Stimulated activated CD4-positive, alpha-beta T cell treated with anti-CD3 and anti-CD28 coated beads, Interleukin-12 subunit alpha, Interleukin-12 subunit beta, amount 100 ng/mL, for 48 hours (primary cell): Measurements from ENCODE around the gene NBPF11.
"Not testable (repeated sequence)": the region's sequence is repeated elsewhere in the genome, so short reads cannot be mapped to it uniquely, and the experiment has no call there.

Experiments used
- DNase-seq, 3 donors: peaks; one replicate each; pipeline ENCODE4 v3.0.0-alpha.2; 2020; ENCODE audit warnings: low read depth in 2 of 3, low spot score in 1 of 3

The NBPF11 gene

GRCh38 chr1:148150014-148150413 lies 2.1 kb downstream of the NBPF11 start:
- DNase-seq, result not testable (repeated sequence)

DNA sequence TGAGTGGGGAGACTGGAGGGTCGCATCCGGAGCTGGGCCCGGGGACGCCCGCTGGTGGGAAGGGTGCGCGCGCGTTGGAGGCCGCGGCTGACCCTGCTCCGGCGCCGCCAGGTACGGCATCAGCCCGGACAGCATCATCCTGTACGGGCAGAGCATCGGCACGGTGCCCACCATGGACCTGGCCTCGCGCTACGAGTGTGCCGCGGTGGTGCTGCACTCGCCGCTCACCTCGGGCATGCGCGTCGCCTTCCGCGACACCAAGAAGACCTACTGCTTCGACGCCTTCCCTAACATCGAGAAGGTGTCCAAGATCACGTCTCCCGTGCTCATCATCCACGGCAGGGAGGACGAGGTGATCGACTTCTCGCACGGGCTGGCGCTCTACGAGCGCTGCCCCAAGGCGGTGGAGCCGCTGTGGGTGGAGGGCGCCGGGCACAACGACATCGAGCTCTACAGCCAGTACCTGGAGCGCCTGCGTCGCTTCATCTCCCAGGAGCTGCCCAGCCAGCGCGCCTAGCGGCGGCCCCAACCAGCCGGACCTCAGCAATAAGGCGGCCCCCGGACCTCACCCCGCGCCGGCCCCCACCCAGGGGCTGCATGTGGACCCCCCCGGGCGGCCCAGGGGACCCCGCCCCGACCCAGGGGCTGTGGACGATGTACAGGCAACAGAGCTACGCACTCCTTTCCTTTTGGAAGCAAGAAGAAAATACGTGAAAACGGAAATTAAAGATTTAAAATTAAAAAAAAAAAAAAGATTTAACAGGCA lies 2.8 kb downstream of the NBPF11 start:
- DNase-seq, result not testable (repeated sequence)

- DNase-seq, result not testable (repeated sequence)
Measured at GRCh38 chr1:148147052-148147838, 4.8 kb downstream of the NBPF11 start.

GRCh38 chr1:148146191-148146997 lies 5.7 kb downstream of the NBPF11 start:
- DNase-seq, result not testable (repeated sequence)

DNA sequence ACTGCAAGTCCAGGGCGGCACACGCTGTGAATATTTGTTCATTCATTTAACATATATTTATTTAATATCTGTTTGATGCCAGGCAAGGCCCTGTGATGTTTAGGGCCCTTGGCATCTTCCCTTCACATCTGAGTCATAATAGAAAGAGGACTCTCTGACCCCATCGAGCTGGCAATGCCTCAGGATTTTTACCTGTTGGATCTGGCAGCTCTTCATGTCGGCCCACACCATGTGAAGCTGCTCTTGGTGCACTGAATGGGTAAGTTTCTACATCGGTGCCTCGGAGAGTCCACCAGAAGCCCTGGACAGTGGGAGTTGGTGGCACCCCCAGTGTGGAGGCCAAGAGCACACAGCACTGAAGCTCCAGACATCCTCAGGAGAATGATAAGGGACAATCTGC lies 8.9 kb downstream of the NBPF11 start:
- not testable (repeated sequence) for DNase-seq

DNA sequence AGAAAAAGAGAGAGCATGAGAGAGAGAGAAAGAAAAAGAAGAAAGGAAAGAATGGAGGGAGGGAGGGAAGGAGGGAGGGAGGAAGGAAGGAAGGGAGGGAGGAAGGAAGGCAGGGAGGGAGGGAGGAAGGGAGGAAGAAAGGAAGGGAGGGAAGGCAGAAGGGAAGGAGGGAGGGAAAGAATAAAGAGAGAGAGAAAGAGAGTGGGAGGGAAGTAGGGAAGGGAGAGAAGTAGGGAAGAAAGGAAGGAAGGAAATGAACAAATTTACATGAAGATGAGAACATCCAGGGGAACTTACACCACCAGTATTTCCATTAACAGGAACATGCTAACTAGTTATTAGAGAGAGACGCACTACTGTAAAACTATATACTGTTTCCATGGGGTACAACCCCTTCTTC lies 10.1 kb downstream of the NBPF11 start:
- DNase-seq, result not testable (repeated sequence)

GRCh38 chr1:148138606-148139005 lies 13.5 kb downstream of the NBPF11 start:
- DNase-seq, result not testable (repeated sequence)

DNA sequence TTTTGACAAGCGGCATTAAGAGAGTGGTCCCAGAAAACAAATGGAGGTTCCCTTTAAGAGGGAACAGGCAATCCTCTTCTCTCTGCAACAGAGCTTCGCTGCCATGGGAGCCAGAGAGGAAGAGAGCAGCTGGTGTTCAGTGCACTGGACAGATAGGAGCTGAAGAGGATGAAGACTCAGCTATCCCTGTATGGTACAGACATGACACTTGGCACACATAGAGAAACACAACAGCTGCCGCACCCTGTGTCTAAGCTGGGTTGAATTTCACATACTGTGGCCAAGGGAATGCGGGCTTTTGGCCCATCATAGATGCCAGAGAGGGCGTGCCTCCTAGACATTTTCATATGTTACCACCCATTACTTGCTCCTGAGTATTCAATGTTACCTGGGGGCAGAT lies 29.7 kb downstream of the NBPF11 start:
- not testable (repeated sequence) for DNase-seq

GRCh38 chr1:148120395-148120794 lies 31.7 kb downstream of the NBPF11 start:
- not testable (repeated sequence) for DNase-seq

GRCh38 chr1:148095732-148096131 lies 56.3 kb downstream of the NBPF11 start:
- not testable (repeated sequence) for DNase-seq

GRCh38 chr1:148086196-148086595 lies 65.9 kb downstream of the NBPF11 start:
- not testable (repeated sequence) for DNase-seq

DNA sequence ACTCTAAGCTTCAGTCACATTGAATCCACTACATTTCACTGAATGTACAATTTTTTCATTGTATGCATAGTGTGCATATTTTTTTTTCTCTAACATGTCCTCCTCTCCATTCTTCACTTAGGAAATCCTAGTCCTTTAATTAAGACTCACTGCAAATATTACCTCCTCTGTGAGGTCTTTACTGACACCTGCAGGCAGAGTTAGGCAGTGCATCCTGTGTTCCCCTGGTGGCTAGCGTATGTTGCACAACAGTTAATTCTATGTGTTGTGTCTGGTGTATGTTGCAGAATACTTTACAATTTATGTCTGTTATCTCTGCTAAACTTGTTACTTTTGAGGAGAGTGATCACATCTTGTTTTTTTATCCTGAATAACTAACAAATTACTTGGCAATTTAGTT lies 70.9 kb downstream of the NBPF11 start:
- DNase-seq, result not testable (repeated sequence)

DNA sequence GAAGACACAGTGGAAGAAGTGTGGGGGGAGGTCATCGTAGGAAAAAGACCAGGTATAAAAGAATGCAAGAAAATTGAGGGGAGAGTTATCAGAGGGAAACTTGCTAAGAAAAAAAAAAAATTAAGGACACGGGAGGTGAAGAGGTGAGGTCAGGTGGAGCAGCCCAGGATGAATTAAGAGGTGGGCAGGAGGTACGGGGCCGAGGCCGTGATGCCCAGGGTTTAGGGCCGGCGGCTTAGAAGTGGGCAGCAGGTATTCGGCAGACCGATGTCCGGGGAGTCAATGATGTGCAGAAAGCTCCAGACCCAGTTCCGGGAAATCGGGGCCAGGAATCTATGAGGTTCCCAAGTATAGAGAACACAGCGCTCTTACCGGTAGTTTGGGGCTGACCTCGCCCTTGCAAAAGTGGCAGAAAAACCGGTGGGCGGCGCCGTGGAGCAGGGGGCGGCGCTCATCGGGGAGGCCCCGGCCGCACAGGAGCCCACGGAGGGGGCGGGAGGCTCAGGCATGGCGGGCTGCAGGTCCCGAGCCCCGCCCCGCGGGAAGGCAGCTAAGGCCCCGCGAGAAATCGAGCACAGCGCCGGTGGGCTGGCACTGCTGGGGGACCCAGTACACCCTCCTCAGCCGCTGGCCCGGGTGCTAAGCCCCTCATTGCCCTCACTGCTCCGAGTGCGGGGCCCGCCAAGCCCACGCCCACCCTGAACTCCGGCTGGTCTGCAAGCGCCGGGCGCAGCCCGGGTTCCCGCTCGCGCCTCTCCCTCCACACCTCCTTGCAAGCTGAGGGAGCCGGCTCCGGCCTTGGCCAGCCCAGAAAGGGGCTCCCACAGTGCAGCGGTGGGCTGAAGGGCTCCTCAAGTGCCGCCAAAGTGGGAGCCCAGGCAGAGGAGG lies 73.2 kb downstream of the NBPF11 start:
- not testable (repeated sequence) for DNase-seq

GRCh38 chr1:148078090-148078489 lies 74.0 kb downstream of the NBPF11 start:
- not testable (repeated sequence) for DNase-seq

DNA sequence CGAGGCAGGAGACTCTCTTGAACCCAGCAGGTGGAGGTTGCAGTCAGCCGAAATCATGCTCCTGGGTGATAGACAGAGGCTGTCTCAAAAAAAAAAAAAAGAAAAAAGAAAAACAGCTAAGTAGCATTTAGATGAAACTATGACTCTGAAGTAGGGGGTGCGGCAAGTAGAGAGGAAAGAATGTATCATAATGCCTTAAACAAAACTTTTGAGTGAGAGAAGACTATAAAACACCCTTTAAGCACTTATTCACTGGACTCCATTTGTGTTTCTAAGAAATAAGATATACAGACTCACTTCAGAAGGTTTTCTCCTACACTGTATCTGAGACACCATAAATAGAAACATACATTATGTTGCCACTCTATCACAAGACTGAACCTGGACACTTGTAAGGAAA lies 74.6 kb downstream of the NBPF11 start:
- not testable (repeated sequence) for DNase-seq

DNA sequence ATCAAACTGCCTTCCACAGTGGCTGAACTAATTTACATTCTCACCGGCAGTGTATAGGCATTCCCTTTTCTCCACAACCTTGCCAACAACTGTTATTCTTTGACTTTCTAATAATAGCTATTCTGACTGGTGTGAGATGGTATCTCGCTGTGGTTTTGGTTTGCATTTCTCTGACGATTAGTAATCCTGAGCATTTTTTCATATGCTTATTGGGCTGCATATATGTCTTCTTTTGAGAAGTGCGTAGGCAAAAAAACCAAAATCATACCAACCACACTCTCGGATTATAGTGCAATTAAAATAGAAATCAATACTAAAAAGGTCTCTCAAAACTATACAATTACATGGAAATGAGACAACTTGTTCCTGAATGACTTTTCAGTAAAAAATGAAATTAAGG lies 78.7 kb downstream of the NBPF11 start:
- DNase-seq, result not testable (repeated sequence)

- not testable (repeated sequence) for DNase-seq
Measured at GRCh38 chr1:148068606-148069005, 83.5 kb downstream of the NBPF11 start.

GRCh38 chr1:148068201-148068600 lies 83.9 kb downstream of the NBPF11 start:
- not testable (repeated sequence) for DNase-seq

GRCh38 chr1:148060294-148060701 lies 91.8 kb downstream of the NBPF11 start:
- not testable (repeated sequence) for DNase-seq

DNA sequence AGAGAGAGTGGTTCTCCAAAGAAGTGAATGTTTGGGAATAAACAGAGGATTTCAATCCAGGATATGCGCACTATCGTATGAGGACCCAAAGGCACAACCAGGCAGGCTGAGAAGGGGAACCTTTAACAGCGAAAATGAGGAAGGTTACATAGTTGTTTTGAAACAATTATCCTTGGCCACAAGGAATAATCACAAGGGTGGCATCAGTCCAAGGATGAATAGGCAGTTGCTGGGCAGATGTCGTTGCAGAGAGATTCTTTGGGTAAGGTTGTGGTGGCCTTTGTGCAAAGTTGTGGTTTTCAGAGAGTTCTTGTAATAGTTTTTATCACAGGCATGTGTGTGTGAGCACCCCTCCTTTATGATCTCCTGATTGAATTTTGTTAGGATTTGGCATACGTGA lies 94.7 kb downstream of the NBPF11 start:
- not testable (repeated sequence) for DNase-seq
